OCI-LY1 (cell line): ENCODE data around the gene EPHA4.

ENCODE experiments used
- CTCF ChIP-seq: fragments of 200-600 bp; sonication (generic), shearing (Covaris generic); IDR thresholded peaks from 2 replicates; pipeline ENCODE4 v1.5.1; 2017; ENCODE audit warnings: mild to moderate bottlenecking, antibody characterized with exemption, low read length, moderate library complexity, mixed read lengths
- EZH2 ChIP-seq: fragments of 200-600 bp; sonication (generic), shearing (Covaris generic); IDR thresholded peaks from 2 replicates; pipeline ENCODE4 v1.8.0; 2017; ENCODE audit warnings: borderline replicate concordance, mixed run types, mild to moderate bottlenecking, antibody characterized with exemption, low read length, moderate library complexity, mixed read lengths

DNA sequence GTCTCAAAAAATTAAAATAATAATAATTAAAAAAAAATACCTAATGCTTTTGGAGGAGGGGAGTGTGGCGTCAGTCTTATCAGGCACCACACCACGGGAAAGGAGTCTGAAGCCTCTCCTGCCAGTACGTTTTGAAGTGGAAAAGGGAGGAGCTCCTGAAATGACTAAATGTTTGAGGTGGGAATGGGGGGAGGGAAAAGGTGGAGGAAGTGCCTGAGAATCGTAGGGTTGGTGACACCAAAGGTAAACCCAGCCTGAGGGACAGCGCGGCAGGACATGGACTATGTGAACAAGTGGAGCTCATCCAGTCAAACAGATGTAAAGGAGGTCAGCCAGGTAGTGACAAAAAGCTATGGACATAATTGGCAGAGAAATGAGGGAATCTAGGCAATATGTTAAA lies 42.2 kb upstream of the EPHA4 start:
- TF ChIP-seq CTCF (no peak), EZH2 (no peak)
